LNCaP clone FGC (cell line): ENCODE measurements around the gene SCYL1.
A peak's percentile ranks its signal among the peaks of the same experiment; 100 is the strongest.

Experiments
- DNase-seq: peaks from one replicate; pipeline ENCODE4 v3.0.0-alpha.2; 2011; ENCODE audit warnings: low read depth
- H3K4me3 ChIP-seq: 2 replicates; pipeline ENCODE4 v1.5.1; 2011; ENCODE audit warnings: mild to moderate bottlenecking, low read depth, low read length, control low read depth
- TF ChIP-seq, protein P1 (sequence below): IDR thresholded peaks from 2 replicates; pipeline ENCODE4 v1.5.1; 2012; ENCODE audit warnings: mild to moderate bottlenecking; ENCODE audit not compliant: control insufficient read depth, insufficient read depth; ENCODE audit errors: extremely low read depth

SCYL1 gene

DNA sequence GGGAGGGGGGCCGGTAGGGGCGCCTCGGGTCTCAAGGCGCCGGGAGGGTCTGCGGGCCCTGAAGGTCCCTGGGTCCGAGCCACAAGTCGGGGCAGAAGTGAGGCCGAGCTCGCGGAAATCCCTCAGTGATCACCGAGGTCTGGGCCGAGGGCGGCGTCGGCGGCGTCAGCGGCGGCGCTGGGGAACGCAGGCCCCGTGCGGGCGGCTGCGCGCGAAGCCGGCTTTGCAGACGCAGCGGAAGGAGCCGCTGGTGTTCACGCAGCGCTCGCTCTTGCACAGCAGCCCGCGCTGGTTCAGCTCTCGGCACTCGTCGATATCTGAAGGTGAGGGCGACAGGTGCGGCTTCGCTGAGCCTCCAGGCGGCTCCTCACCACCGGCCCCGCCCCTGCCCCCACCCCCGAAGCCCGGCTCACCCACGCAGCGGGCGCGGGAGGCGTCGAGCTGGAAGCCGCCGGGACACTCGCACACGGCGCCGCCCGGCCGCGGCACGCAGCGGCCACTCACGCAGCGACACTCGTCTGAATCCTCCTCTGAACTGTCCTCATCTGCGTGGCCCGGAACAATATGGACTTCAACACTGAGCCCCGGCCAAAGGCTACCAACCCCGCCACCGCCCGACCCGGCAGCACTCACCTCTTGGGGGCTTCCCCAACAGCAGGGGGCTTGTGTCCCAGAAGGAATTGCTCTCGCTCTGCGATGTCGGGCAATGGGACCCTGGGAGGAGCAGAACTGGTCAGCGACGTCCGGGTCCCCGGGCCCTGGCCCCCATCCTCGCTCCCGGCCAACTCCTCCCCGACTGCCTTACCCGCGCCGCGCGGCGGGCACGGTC lies 14.2 kb downstream of the SCYL1 start:
- DNase-seq = no peak
- TF ChIP-seq, protein P1, sequence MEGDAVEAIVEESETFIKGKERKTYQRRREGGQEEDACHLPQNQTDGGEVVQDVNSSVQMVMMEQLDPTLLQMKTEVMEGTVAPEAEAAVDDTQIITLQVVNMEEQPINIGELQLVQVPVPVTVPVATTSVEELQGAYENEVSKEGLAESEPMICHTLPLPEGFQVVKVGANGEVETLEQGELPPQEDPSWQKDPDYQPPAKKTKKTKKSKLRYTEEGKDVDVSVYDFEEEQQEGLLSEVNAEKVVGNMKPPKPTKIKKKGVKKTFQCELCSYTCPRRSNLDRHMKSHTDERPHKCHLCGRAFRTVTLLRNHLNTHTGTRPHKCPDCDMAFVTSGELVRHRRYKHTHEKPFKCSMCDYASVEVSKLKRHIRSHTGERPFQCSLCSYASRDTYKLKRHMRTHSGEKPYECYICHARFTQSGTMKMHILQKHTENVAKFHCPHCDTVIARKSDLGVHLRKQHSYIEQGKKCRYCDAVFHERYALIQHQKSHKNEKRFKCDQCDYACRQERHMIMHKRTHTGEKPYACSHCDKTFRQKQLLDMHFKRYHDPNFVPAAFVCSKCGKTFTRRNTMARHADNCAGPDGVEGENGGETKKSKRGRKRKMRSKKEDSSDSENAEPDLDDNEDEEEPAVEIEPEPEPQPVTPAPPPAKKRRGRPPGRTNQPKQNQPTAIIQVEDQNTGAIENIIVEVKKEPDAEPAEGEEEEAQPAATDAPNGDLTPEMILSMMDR = no peak
- H3K4me3 ChIP-seq = peak overlapping the region; percentile 84

DNA sequence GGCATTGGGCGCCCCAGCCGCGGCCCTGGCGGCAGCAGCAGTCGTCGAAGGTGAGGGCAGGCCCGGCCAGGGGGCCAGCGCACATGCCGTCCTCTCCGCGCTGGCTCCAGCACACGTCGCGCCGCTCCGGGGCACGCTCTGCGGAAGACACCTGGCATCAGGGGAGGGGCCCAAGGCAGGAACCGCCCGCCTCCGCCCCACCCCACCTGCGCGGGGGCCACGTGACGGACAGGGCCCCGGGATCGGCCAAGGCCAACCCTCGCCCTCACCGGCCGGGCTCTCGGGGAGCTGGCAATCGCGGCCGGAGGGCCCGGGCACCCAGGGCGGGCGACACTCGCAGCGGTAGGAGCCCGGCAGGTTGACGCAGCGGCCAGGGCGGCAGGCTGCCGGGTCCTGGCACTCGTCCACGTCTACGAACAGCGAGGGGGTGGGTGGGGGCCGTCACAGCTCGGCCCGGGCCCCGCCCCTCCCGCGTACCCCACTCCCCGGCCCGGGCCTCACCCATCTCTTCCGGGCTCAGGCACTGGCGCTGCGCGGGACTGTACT lies 14.9 kb downstream of the SCYL1 start:
- peak; percentile 54 for DNase-seq
- TF ChIP-seq, protein P1 = no peak
- peak overlapping the region; percentile 84 for H3K4me3 ChIP-seq

GRCh38 chr11:65540290-65541092 lies 15.6 kb downstream of the SCYL1 start:
- peak; percentile 46 for DNase-seq
- TF ChIP-seq, protein P1 = peak; percentile 79
- H3K4me3 ChIP-seq = peak overlapping the region; percentile 84

GRCh38 chr11:65541093-65541982 lies 16.5 kb downstream of the SCYL1 start:
- peak overlapping the region; percentile 84 for H3K4me3 ChIP-seq
- no peak for DNase-seq
- TF ChIP-seq, protein P1 = no peak

DNA sequence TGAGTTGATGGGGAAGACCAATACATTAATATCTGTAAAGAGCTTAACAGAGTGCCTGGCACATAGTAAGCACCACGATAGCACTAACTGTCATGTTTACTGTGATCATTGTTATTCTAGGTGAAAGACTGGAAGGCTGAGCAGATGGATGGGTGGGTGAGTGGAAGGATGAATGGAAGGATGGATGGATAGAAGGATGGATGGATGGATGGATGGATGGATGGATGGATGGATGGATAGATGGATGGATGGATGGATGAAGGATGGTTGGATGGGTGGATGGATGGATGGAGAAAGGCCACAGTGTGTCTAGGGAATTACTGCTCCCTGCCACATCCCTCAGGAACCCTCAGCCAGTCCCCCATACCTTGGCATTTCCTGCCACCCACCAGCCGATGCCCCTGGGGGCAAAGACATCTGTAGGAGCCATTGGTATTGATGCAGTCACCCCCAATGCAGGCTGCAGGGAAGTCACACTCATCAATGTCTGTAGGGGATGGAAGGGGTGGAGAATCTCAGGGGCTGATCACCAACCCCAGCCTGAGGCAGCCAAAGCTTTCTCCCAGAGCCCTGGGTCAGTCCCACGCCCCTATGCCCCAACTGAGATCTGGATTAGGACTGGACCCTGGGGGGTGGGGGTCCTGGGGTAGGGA lies 18.0 kb downstream of the SCYL1 start:
- DNase-seq = no peak
- H3K4me3 ChIP-seq = no peak overlapping the region
- TF ChIP-seq, protein P1 = no peak

DNA sequence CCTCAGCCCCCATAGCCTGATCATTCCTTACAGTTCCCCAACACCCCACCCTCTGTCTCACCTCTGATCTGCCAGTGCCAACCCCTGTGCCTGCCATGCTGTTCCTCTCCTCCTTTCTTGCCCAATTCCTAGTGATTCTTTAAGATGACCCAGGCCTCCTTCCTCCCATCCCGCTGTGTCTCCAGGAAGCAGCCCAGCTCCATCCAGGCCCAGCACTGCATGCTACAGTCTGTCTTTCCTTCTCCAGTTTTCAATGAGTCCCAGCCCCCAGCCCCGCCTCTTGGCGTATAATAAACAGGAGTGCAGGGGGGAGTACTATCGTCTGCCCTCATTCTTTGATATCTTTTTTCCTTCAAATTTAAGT lies 21.0 kb downstream of the SCYL1 start:
- TF ChIP-seq, protein P1 = no peak

More for the DNA sequence above, 21.0 kb downstream of the SCYL1 start:
- H3K4me3 ChIP-seq = peak overlapping the region; percentile 42
- no peak for DNase-seq
